ENCODE results near the gene DRC3. TPM values are rescaled to one million over a fixed set of nuclear protein-coding genes. Genes with fewer than 3 reads are reported as not detected.

Gene DRC3
- total and polyA plus RNA-seq, 4 donors, result 0.61 to 1.5 (median 1.1) TPM

Other genes with a start within 250 kb of the DRC3 start
- 100 to 1,000 TPM in 1 of 2 donors, 10 to 100 TPM in 1; 66.8 to 133 TPM for gene SREBF1, start 135.9 kb upstream of the DRC3 start, total RNA-seq
- gene SREBF1, start 135.9 kb upstream of the DRC3 start, polyA plus RNA-seq, result 100 to 1,000 TPM in 1 of 2 donors, 10 to 100 TPM in 1; 74.0 to 127 TPM
- 10 to 100 TPM in 1 of 2 donors, 1 to 10 TPM in 1; 5.0 to 24.0 TPM for gene TOM1L2, start 462 bp upstream of the DRC3 start, total RNA-seq
- gene TOM1L2, start 462 bp upstream of the DRC3 start, polyA plus RNA-seq, result 10 to 100 TPM in 1 of 2 donors, 1 to 10 TPM in 1; 8.4 to 10.3 TPM
- gene ATPAF2, start 66.3 kb downstream of the DRC3 start, total RNA-seq, result 10 to 100 TPM; 12.9 to 14.4 TPM
- 10 to 100 TPM; 19.1 to 20.1 TPM for gene ATPAF2, start 66.3 kb downstream of the DRC3 start, polyA plus RNA-seq
- 1 to 10 TPM; 4.4 to 4.9 TPM for gene GID4, start 66.5 kb downstream of the DRC3 start, total RNA-seq
- gene GID4, start 66.5 kb downstream of the DRC3 start, polyA plus RNA-seq, result 1 to 10 TPM; 1.7 to 3.0 TPM
- gene DRG2, start 115.1 kb downstream of the DRC3 start, total RNA-seq, result 10 to 100 TPM; 10.9 to 24.9 TPM
- 10 to 100 TPM; 17.0 to 20.2 TPM for gene DRG2, start 115.1 kb downstream of the DRC3 start, polyA plus RNA-seq
- 1 to 10 TPM in 1 of 2 donors, under 1 TPM in 1; 0.84 to 2.9 TPM for gene MYO15A, start 135.9 kb downstream of the DRC3 start, total RNA-seq
- 1 to 10 TPM in 1 of 2 donors, under 1 TPM in 1; 0.15 to 1.1 TPM for gene MYO15A, start 135.9 kb downstream of the DRC3 start, polyA plus RNA-seq
- 10 to 100 TPM; 62.1 to 67.8 TPM for gene ALKBH5, start 211.0 kb downstream of the DRC3 start, total RNA-seq
- gene ALKBH5, start 211.0 kb downstream of the DRC3 start, polyA plus RNA-seq, result 10 to 100 TPM; 30.5 to 30.6 TPM